Activated naive CD8-positive, alpha-beta T cell treated with anti-CD3 and anti-CD28 coated beads for 36 hours (primary cell): ENCODE measurements around the gene TMEM80. TPM values are rescaled to one million over a fixed set of nuclear protein-coding genes. Genes with fewer than 3 reads are reported as not detected.

ENCODE experiments used
- DNase-seq: peaks from one replicate; pipeline ENCODE4 v3.0.0; 2021
- H3K27ac Mint-ChIP-seq: one replicate; pipeline ENCODE4 v1.8.0; 2022; ENCODE audit warnings: mild to moderate bottlenecking, moderate library complexity, mixed read lengths
- H3K27me3 Mint-ChIP-seq: one replicate; pipeline ENCODE4 v1.8.0; 2022; ENCODE audit warnings: mild to moderate bottlenecking, mixed read lengths
- H3K36me3 Mint-ChIP-seq: one replicate; pipeline ENCODE4 v1.8.0; 2021; ENCODE audit warnings: mild to moderate bottlenecking, mixed read lengths
- H3K4me1 Mint-ChIP-seq: one replicate; pipeline ENCODE4 v1.8.0; 2021; ENCODE audit warnings: mixed read lengths
- H3K4me3 Mint-ChIP-seq: one replicate; pipeline ENCODE4 v1.8.0; 2022; ENCODE audit warnings: mild to moderate bottlenecking, moderate library complexity, mixed read lengths
- H3K9me3 Mint-ChIP-seq: one replicate; pipeline ENCODE4 v1.8.0; 2022; ENCODE audit warnings: mixed read lengths
- total RNA-seq, 2 experiments: library from RNA; stranded (reverse); gene quantifications; one replicate each; pipeline ENCODE4 v1.2.3, GENCODE V29; 2021

TMEM80 gene
- total RNA-seq, 2 experiments from 2014 or later, result 7.6 to 9.2 TPM

- no peak for DNase-seq
- no peaks in the 10 kb centered on the region for H3K9me3 Mint-ChIP-seq
- peak overlapping the region; percentile 85 for H3K4me3 Mint-ChIP-seq
- peaks cover 42% of the 10 kb centered on the region for H3K4me1 Mint-ChIP-seq
- peaks cover 15% of the 10 kb centered on the region for H3K36me3 Mint-ChIP-seq
- no peaks in the 10 kb centered on the region for H3K27me3 Mint-ChIP-seq
- H3K27ac Mint-ChIP-seq, result peak overlapping the region; percentile 85
Observed at GRCh38 chr11:691710-692590, 3.7 kb upstream of the TMEM80 start.

- Mint-ChIP-seq H3K9me3 (no peaks in the 10 kb centered on the region), H3K27me3 (no peaks in the 10 kb centered on the region), H3K4me3 (peak overlapping the region; percentile 85), H3K27ac (peak overlapping the region; percentile 85), H3K36me3 (peaks cover 14% of the 10 kb centered on the region), H3K4me1 (peaks cover 51% of the 10 kb centered on the region)
- DNase-seq, result peak; percentile 56
Observed at GRCh38 chr11:692824-693414, 2.7 kb upstream of the TMEM80 start.

- DNase-seq, result no peak
- no peaks in the 10 kb centered on the region for H3K9me3 Mint-ChIP-seq
- no peaks in the 10 kb centered on the region for H3K27me3 Mint-ChIP-seq
Observed at GRCh38 chr11:693415-693831, 2.2 kb upstream of the TMEM80 start.

GRCh38 chr11:693887-694562 lies 1.6 kb upstream of the TMEM80 start:
- H3K27me3 Mint-ChIP-seq, result no peaks in the 10 kb centered on the region
- H3K4me3 Mint-ChIP-seq, result peak overlapping the region; percentile 85
- H3K9me3 Mint-ChIP-seq, result no peaks in the 10 kb centered on the region
- DNase-seq, result no peak
- H3K4me1 Mint-ChIP-seq, result peaks cover 61% of the 10 kb centered on the region
- peaks cover 14% of the 10 kb centered on the region for H3K36me3 Mint-ChIP-seq
- H3K27ac Mint-ChIP-seq, result peak overlapping the region; percentile 85

More at GRCh38 chr11:693415-693831, 2.2 kb upstream of the TMEM80 start:
- Mint-ChIP-seq H3K27ac (peak overlapping the region; percentile 85), H3K36me3 (peaks cover 14% of the 10 kb centered on the region), H3K4me1 (peaks cover 56% of the 10 kb centered on the region), H3K4me3 (peak overlapping the region; percentile 85)

- Mint-ChIP-seq H3K27me3 (no peaks in the 10 kb centered on the region), H3K9me3 (no peaks in the 10 kb centered on the region), H3K36me3 (peaks cover 11% of the 10 kb centered on the region), H3K4me1 (peaks cover 58% of the 10 kb centered on the region), H3K4me3 (peak within 1 kb of the TSS; percentile 87), H3K27ac (peak within 1 kb of the TSS; percentile 92)
- peak; percentile 100 for DNase-seq
Observed at GRCh38 chr11:694563-695287, 891 bp upstream of the TMEM80 start, which contains the start of gene DEAF1. Gene DEAF1, minus strand, starts transcription at chr11:695222. Its CDS starts 175 bp downstream, at chr11:695047.

- H3K4me1 Mint-ChIP-seq, result peaks cover 57% of the 10 kb centered on the region
- no peak for DNase-seq
- H3K27ac Mint-ChIP-seq, result peak overlapping the region; percentile 92
- H3K27me3 Mint-ChIP-seq, result no peaks in the 10 kb centered on the region
- H3K36me3 Mint-ChIP-seq, result peaks cover 11% of the 10 kb centered on the region
- H3K9me3 Mint-ChIP-seq, result no peaks in the 10 kb centered on the region
- H3K4me3 Mint-ChIP-seq, result peak overlapping the region; percentile 87
Observed at GRCh38 chr11:695288-695537, 403 bp upstream of the TMEM80 start.

- no peaks in the 10 kb centered on the region for H3K27me3 Mint-ChIP-seq
- peaks cover 8% of the 10 kb centered on the region for H3K36me3 Mint-ChIP-seq
- no peak for DNase-seq
- H3K4me3 Mint-ChIP-seq, result peak overlapping the region; percentile 87
- H3K9me3 Mint-ChIP-seq, result no peaks in the 10 kb centered on the region
- peak overlapping the region; percentile 92 for H3K27ac Mint-ChIP-seq
- peaks cover 40% of the 10 kb centered on the region for H3K4me1 Mint-ChIP-seq
Observed at GRCh38 chr11:696955-697491, 1.4 kb downstream of the TMEM80 start.

- H3K4me1 Mint-ChIP-seq, result peaks cover 35% of the 10 kb centered on the region
- DNase-seq, result no peak
- peaks cover 8% of the 10 kb centered on the region for H3K36me3 Mint-ChIP-seq
- peak overlapping the region; percentile 6 for H3K4me3 Mint-ChIP-seq
- no peaks in the 10 kb centered on the region for H3K9me3 Mint-ChIP-seq
- H3K27me3 Mint-ChIP-seq, result no peaks in the 10 kb centered on the region
- H3K27ac Mint-ChIP-seq, result peak overlapping the region; percentile 92
Observed at GRCh38 chr11:697811-698311, 2.2 kb downstream of the TMEM80 start.

- Mint-ChIP-seq H3K27ac (no peak overlapping the region), H3K27me3 (no peaks in the 10 kb centered on the region), H3K4me3 (no peak overlapping the region)
Observed at GRCh38 chr11:698493-699115, 3.0 kb downstream of the TMEM80 start.

GRCh38 chr11:699116-699508 lies 3.5 kb downstream of the TMEM80 start:
- H3K36me3 Mint-ChIP-seq, result no peaks in the 10 kb centered on the region
- H3K4me1 Mint-ChIP-seq, result peaks cover 26% of the 10 kb centered on the region
- no peaks in the 10 kb centered on the region for H3K9me3 Mint-ChIP-seq
- H3K27ac Mint-ChIP-seq, result no peak overlapping the region
- H3K4me3 Mint-ChIP-seq, result no peak overlapping the region
- H3K27me3 Mint-ChIP-seq, result no peaks in the 10 kb centered on the region
- DNase-seq, result no peak

More at GRCh38 chr11:698493-699115, 3.0 kb downstream of the TMEM80 start:
- DNase-seq, result no peak
- Mint-ChIP-seq H3K36me3 (peaks cover 1% of the 10 kb centered on the region), H3K9me3 (no peaks in the 10 kb centered on the region), H3K4me1 (peaks cover 28% of the 10 kb centered on the region)

- H3K9me3 Mint-ChIP-seq, result no peaks in the 10 kb centered on the region
- H3K4me3 Mint-ChIP-seq, result no peak overlapping the region
- no peaks in the 10 kb centered on the region for H3K27me3 Mint-ChIP-seq
- H3K36me3 Mint-ChIP-seq, result no peaks in the 10 kb centered on the region
- no peak for DNase-seq
- H3K4me1 Mint-ChIP-seq, result peaks cover 26% of the 10 kb centered on the region
- no peak overlapping the region for H3K27ac Mint-ChIP-seq
Observed at GRCh38 chr11:699753-700152, 4.1 kb downstream of the TMEM80 start.

GRCh38 chr11:701741-702461 lies 6.3 kb downstream of the TMEM80 start:
- no peaks in the 10 kb centered on the region for H3K9me3 Mint-ChIP-seq
- no peaks in the 10 kb centered on the region for H3K27me3 Mint-ChIP-seq
- DNase-seq, result no peak
- no peak overlapping the region for H3K4me3 Mint-ChIP-seq
- H3K27ac Mint-ChIP-seq, result no peak overlapping the region
- no peaks in the 10 kb centered on the region for H3K36me3 Mint-ChIP-seq
- peaks cover 25% of the 10 kb centered on the region for H3K4me1 Mint-ChIP-seq
